H1 (cell line): Measurements from ENCODE around the gene TRAF3.

Experiments used
- ASH2L ChIP-seq: fragments of 200-600, 300-600 bp; sonication (generic); IDR thresholded peaks from one replicate; pipeline ENCODE4 v1.7.1; 2017; ENCODE audit warnings: low read length
- ATF3 ChIP-seq: IDR thresholded peaks from 2 replicates; pipeline ENCODE4 v1.6.1; 2011; ENCODE audit warnings: low read depth, mild to moderate bottlenecking, low read length; ENCODE audit not compliant: insufficient read depth
- CEBPB ChIP-seq: IDR thresholded peaks from 2 replicates; pipeline ENCODE4 v1.6.1; 2012; ENCODE audit warnings: low read depth, low read length
- CTCF ChIP-seq, 3 experiments: IDR thresholded peaks; 1 replicate in 2 of 3; 2 replicates in 1 of 3; pipeline versions ENCODE4 v1.5.1 to v1.6.1; 2011; ENCODE audit warnings: low read length in 3 of 3, mild to moderate bottlenecking in 3 of 3, inconsistent platforms in 2 of 3, low read depth in 1 of 3, moderate library complexity in 1 of 3; ENCODE audit not compliant: insufficient read depth in 1 of 3; ENCODE audit errors: control extremely low read depth in 1 of 3
- EP300 ChIP-seq, 2 experiments: IDR thresholded peaks; 1 replicate in 1 of 2; 2 replicates in 1 of 2; pipeline ENCODE4 v1.6.1; 2011 to 2012; ENCODE audit warnings: low read depth in 2 of 2, low read length in 2 of 2, mild to moderate bottlenecking in 2 of 2, borderline replicate concordance in 1 of 2, inconsistent platforms in 1 of 2, moderate library complexity in 1 of 2
- FOSL1 ChIP-seq: IDR thresholded peaks from 2 replicates; pipeline ENCODE4 v1.6.1; 2011; ENCODE audit warnings: mild to moderate bottlenecking, low read depth, low read length, moderate library complexity; ENCODE audit not compliant: insufficient read depth
- MAX ChIP-seq: IDR thresholded peaks from 2 replicates; pipeline ENCODE4 v1.6.1; 2012; ENCODE audit warnings: inconsistent platforms
- SIN3A ChIP-seq, 2 experiments: IDR thresholded peaks in 1 of 2; conservative IDR thresholded peaks in 1 of 2; 2 replicates each; pipeline ENCODE4 v1.6.1; 2011 to 2012; ENCODE audit warnings: low read length in 2 of 2, improper control_type of control experiment in 1 of 2, low read depth in 1 of 2, mild to moderate bottlenecking in 1 of 2
- SUZ12 ChIP-seq: fragments of 200-600 bp; sonication (generic); IDR thresholded peaks from 2 replicates; pipeline ENCODE4 v1.6.1; 2012; ENCODE audit warnings: mild to moderate bottlenecking, inconsistent platforms, low read length, moderate library complexity, mixed read lengths
- TCF12 ChIP-seq: IDR thresholded peaks from 2 replicates; pipeline ENCODE4 v1.6.1; 2011; ENCODE audit warnings: low read depth, mild to moderate bottlenecking, low read length

- TF ChIP-seq CTCF (IDR thresholded peaks at IDR 0.05; ENCODE audit: control extremely low read depth in 1 of 3, insufficient read depth in 1 of 3, low read depth in 1 of 3, low read length in 3 of 3), result no peak
- no peak for TF ChIP-seq FOSL1
- no peak for TF ChIP-seq MAX
- TF ChIP-seq ATF3, result no peak
- TF ChIP-seq SIN3A (conservative IDR thresholded peaks at IDR 0.05 in 1 of 2, IDR thresholded peaks at IDR 0.05 in 1 of 2; ENCODE audit: low read depth in 1 of 2, low read length in 2 of 2), result no peak
- TF ChIP-seq TCF12, result no peak
- TF ChIP-seq EP300 (IDR thresholded peaks at IDR 0.05; ENCODE audit: borderline replicate concordance in 1 of 2, low read depth in 2 of 2, low read length in 2 of 2), result no peak
- no peak for TF ChIP-seq SUZ12
- no peak for TF ChIP-seq ASH2L
- TF ChIP-seq CEBPB, result no peak
Observed at GRCh38 chr14:102811971-102812370, 34.7 kb downstream of the TRAF3 start.
